GM13977 (cell line): ENCODE results near the gene AOAH.

Source experiments
- DNase-seq: peaks from one replicate; pipeline ENCODE4 v3.0.0; 2012; ENCODE audit warnings: low spot score
- in situ Hi-C: fragments of 300-500 bp; cut with MboI; formaldehyde crosslinking; loops from one replicate; pipeline ENCODE4 v1.12.0; 2022; ENCODE audit warnings: low sequenced_read_pairs, low pct_unique_long_range_greater_than_20kb, mixed read lengths, inconsistent platforms; ENCODE audit not compliant: unreplicated experiment
- TF ChIP-seq, protein P1 (sequence below): IDR thresholded peaks from 2 replicates; pipeline ENCODE4 v1.5.1; 2012; ENCODE audit warnings: mild to moderate bottlenecking, control low read depth; ENCODE audit not compliant: insufficient read depth; ENCODE audit errors: extremely low read depth, missing control alignments

Gene AOAH

GRCh38 chr7:36739351-36739750, 15.1 kb upstream of the AOAH start:
- in situ Hi-C loops = no loop called here
- DNase-seq = no peak
- TF ChIP-seq, protein P1, sequence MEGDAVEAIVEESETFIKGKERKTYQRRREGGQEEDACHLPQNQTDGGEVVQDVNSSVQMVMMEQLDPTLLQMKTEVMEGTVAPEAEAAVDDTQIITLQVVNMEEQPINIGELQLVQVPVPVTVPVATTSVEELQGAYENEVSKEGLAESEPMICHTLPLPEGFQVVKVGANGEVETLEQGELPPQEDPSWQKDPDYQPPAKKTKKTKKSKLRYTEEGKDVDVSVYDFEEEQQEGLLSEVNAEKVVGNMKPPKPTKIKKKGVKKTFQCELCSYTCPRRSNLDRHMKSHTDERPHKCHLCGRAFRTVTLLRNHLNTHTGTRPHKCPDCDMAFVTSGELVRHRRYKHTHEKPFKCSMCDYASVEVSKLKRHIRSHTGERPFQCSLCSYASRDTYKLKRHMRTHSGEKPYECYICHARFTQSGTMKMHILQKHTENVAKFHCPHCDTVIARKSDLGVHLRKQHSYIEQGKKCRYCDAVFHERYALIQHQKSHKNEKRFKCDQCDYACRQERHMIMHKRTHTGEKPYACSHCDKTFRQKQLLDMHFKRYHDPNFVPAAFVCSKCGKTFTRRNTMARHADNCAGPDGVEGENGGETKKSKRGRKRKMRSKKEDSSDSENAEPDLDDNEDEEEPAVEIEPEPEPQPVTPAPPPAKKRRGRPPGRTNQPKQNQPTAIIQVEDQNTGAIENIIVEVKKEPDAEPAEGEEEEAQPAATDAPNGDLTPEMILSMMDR = no peak

DNA sequence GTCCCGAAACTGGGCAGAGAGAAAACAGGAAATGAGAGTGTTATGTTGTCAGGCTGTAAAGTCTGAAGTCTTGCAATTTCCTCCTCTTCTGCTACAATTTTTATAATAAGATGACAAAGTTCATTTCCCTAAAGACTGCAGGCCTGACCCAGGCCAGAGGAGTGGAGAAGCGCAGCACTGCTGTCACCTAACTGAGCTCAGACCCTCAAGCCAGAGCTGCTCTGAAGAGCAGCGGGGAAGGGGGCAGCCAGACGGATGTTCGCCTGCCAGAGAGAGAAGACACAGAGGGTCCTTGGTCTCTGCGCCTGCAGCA, 12.6 kb upstream of the AOAH start:
- TF ChIP-seq, protein P1 = no peak
- in situ Hi-C loops = no loop called here
- no peak for DNase-seq

DNA sequence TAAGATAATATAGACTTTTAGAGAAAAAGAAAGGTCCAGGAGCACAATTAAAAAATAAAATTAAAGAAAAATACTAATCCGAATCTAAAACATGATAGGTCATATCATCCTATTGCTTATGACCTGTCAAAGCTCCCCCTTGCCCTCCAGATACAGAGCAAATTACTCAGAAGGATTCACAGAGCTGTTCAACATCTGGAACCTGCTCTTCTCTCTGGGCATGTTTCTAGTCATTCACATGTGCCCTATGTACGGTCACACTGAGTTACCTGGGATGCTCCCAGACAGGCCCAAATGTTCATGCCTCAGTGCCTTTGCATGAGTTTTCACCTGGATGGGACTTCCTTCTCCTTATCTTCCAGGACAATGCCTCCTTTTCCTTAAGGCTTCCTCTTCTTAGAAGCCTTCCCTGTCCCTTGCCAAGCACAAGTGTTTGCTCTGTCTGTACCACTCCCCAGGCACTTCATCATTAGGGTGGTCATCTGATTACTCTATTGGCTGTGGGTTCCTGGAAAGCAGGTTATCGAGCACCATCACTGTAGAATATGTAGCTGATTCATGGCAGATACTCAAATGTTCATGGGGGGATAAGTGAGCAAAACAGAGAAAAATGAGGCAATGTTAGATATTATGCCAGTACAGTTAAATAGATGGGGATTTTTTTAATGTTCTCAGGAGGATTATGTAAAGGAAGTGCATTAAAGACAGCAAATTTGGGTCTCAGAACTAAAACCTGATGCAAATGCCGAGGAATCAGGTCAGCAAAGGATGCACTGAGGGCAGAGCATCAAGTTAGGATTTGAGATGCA, 12.0 kb upstream of the AOAH start:
- in situ Hi-C loops = no loop called here
- TF ChIP-seq, protein P1 = no peak

DNA sequence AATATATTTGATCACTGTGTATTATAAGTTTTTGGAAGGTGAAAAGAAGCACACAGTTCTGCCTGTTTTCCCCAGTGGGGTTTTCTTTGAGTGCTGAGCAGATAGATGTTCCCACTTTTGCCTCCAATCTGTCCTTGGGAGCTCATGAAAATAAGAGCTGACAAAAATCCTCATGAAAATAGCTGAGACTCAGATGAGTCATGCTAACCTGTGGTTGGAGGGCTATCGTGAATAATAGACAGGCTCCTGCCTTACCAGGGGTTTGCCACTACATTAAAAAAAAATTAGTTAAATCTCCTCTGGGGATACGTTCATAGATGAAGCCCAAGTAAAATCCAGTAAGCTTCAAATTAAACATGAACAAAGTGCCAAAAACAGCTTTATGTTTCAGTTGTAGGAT, 10.9 kb upstream of the AOAH start:
- DNase-seq = no peak
- in situ Hi-C loops = no loop called here
- TF ChIP-seq, protein P1 = no peak

More for the DNA sequence above, 12.0 kb upstream of the AOAH start:
- DNase-seq = no peak

GRCh38 chr7:36734731-36735130, 10.4 kb upstream of the AOAH start:
- TF ChIP-seq, protein P1 = no peak
- no peak for DNase-seq
- in situ Hi-C loops = no loop called here

- TF ChIP-seq, protein P1 = no peak
- DNase-seq = no peak
- in situ Hi-C loops = no loop called here
Measured at GRCh38 chr7:36733411-36733810, 9.1 kb upstream of the AOAH start.
